ENCODE results near the gene EML6. TPM values are rescaled to one million over a fixed set of nuclear protein-coding genes. Genes with fewer than 3 reads are reported as not detected.
A peak's percentile ranks its signal among the peaks of the same experiment; 100 is the strongest.

EML6 gene
- polyA plus RNA-seq, 1 donor (not counting 4 experiments of a cell fraction or from before 2014, with no cell fraction given) = 0.96 TPM

GRCh38 chr2:54708584-54709335, 14.7 kb upstream of the EML6 start:
- H3K9ac ChIP-seq (ENCODE audit: control insufficient read depth, extremely low read depth, insufficient read depth, low read length) = peak overlapping the region; percentile 53
- peak overlapping the region; percentile 83 for H3K4me2 ChIP-seq (ENCODE audit: control insufficient read depth, extremely low read depth, insufficient read depth, low read depth, low read length)
- H3K4me1 ChIP-seq (ENCODE audit: control insufficient read depth, extremely low read depth, insufficient read depth, low read length) = peaks cover 10% of the 10 kb centered on the region
- dilution Hi-C loops (cut with MboI; ENCODE audit: extremely low pct_ligation_motif_present, low sequenced_read_pairs) = no loop called here
- H3K4me3 ChIP-seq (ENCODE audit: control insufficient read depth in 2 of 3, extremely low read depth in 1 of 3, insufficient read depth in 2 of 3, low read depth in 1 of 3, low read length in 3 of 3) = peak overlapping the region; percentile 11 to 58 (median 52)
- FAIRE-seq = no peak
- H3K79me2 ChIP-seq (ENCODE audit: control insufficient read depth, insufficient read depth, low read length) = no peaks in the 10 kb centered on the region
- no peaks in the 10 kb centered on the region for H3K36me3 ChIP-seq (ENCODE audit: control insufficient read depth in 2 of 2, extremely low read depth in 1 of 2, insufficient read depth in 2 of 2, low read length in 2 of 2)
- no peak for DNase-seq (ENCODE audit: low read depth, low spot score)
- H3K9me3 ChIP-seq (ENCODE audit: control insufficient read depth, low read depth, low read length) = no peaks in the 10 kb centered on the region
- no peaks in the 10 kb centered on the region for H3K9me1 ChIP-seq (ENCODE audit: control insufficient read depth, extremely low read depth, insufficient read depth, low read length)
- no peak for TF ChIP-seq EZH2 (IDR thresholded peaks at IDR 0.05; ENCODE audit: low read length)
- TF ChIP-seq, protein P1, sequence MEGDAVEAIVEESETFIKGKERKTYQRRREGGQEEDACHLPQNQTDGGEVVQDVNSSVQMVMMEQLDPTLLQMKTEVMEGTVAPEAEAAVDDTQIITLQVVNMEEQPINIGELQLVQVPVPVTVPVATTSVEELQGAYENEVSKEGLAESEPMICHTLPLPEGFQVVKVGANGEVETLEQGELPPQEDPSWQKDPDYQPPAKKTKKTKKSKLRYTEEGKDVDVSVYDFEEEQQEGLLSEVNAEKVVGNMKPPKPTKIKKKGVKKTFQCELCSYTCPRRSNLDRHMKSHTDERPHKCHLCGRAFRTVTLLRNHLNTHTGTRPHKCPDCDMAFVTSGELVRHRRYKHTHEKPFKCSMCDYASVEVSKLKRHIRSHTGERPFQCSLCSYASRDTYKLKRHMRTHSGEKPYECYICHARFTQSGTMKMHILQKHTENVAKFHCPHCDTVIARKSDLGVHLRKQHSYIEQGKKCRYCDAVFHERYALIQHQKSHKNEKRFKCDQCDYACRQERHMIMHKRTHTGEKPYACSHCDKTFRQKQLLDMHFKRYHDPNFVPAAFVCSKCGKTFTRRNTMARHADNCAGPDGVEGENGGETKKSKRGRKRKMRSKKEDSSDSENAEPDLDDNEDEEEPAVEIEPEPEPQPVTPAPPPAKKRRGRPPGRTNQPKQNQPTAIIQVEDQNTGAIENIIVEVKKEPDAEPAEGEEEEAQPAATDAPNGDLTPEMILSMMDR (optimal IDR thresholded peaks at IDR 0.05 in 1 of 3, IDR thresholded peaks at IDR 0.05 in 1 of 3, conservative IDR thresholded peaks at IDR 0.05 in 1 of 3; ENCODE audit: extremely low read depth in 1 of 3, insufficient read depth in 2 of 3, low read length in 3 of 3) = no peak
- H4K20me1 ChIP-seq (ENCODE audit: control insufficient read depth, extremely low read depth, insufficient read depth, low read length) = no peaks in the 10 kb centered on the region
- peak overlapping the region; percentile 88 for H2AFZ ChIP-seq (ENCODE audit: control insufficient read depth, low read length)
- H3K27me3 ChIP-seq (ENCODE audit: control insufficient read depth, extremely low read depth, insufficient read depth, low read length) = no peaks in the 10 kb centered on the region
- no peak overlapping the region for H3K27ac ChIP-seq (ENCODE audit: control insufficient read depth, insufficient read depth, low read length)

- no peaks in the 10 kb centered on the region for H3K27me3 ChIP-seq (ENCODE audit: control insufficient read depth, extremely low read depth, insufficient read depth, low read length)
- H3K4me3 ChIP-seq (ENCODE audit: control insufficient read depth in 2 of 3, extremely low read depth in 1 of 3, insufficient read depth in 2 of 3, low read depth in 1 of 3, low read length in 3 of 3) = peak overlapping the region in 2 of 3 experiments; percentile 52 to 58
- TF ChIP-seq, protein P1 (optimal IDR thresholded peaks at IDR 0.05 in 1 of 3, IDR thresholded peaks at IDR 0.05 in 1 of 3, conservative IDR thresholded peaks at IDR 0.05 in 1 of 3; ENCODE audit: extremely low read depth in 1 of 3, insufficient read depth in 2 of 3, low read length in 3 of 3) = no peak
- no peak for TF ChIP-seq EZH2 (IDR thresholded peaks at IDR 0.05; ENCODE audit: low read length)
- no peaks in the 10 kb centered on the region for H3K36me3 ChIP-seq (ENCODE audit: control insufficient read depth in 2 of 2, extremely low read depth in 1 of 2, insufficient read depth in 2 of 2, low read length in 2 of 2)
- no peak for DNase-seq (ENCODE audit: low read depth, low spot score)
- dilution Hi-C loops (cut with MboI; ENCODE audit: extremely low pct_ligation_motif_present, low sequenced_read_pairs) = no loop called here
- no peak overlapping the region for H3K27ac ChIP-seq (ENCODE audit: control insufficient read depth, insufficient read depth, low read length)
- H2AFZ ChIP-seq (ENCODE audit: control insufficient read depth, low read length) = peak overlapping the region; percentile 88
- no peaks in the 10 kb centered on the region for H4K20me1 ChIP-seq (ENCODE audit: control insufficient read depth, extremely low read depth, insufficient read depth, low read length)
- H3K79me2 ChIP-seq (ENCODE audit: control insufficient read depth, insufficient read depth, low read length) = no peaks in the 10 kb centered on the region
- peak overlapping the region; percentile 83 for H3K4me2 ChIP-seq (ENCODE audit: control insufficient read depth, extremely low read depth, insufficient read depth, low read depth, low read length)
- H3K9me3 ChIP-seq (ENCODE audit: control insufficient read depth, low read depth, low read length) = no peaks in the 10 kb centered on the region
- peaks cover 10% of the 10 kb centered on the region for H3K4me1 ChIP-seq (ENCODE audit: control insufficient read depth, extremely low read depth, insufficient read depth, low read length)
- H3K9ac ChIP-seq (ENCODE audit: control insufficient read depth, extremely low read depth, insufficient read depth, low read length) = peak overlapping the region; percentile 53
- FAIRE-seq = no peak
- no peaks in the 10 kb centered on the region for H3K9me1 ChIP-seq (ENCODE audit: control insufficient read depth, extremely low read depth, insufficient read depth, low read length)
Measured at GRCh38 chr2:54709336-54709809, 14.1 kb upstream of the EML6 start.

Data from keratinocyte (primary cell).